ENCODE data around the gene YRDC.

DNA sequence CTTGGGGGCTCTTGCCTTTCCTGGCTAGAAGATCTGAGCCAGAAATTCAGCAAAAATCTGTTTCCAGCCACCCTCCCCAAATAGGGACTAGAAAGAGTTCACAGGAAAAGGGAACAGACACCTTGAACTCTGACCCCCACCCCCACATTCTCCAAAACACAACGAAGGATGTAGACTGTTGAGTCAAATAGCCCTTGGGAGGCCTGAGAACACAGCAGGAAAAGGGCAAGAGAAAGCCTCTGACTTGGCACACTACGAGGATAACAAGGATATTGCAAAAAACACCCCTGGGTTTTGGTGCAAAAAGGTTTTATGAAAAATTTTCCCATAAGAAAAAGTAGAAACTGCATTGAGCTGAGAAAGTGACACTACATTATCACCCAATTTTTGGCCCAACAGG, 1.9 kb upstream of the YRDC start:
- TF ChIP-seq EZH2 (IDR thresholded peaks at IDR 0.05; ENCODE audit: insufficient read depth, poor library complexity, severe bottlenecking) (no peak), EZH2phosphoT487 (IDR thresholded peaks at IDR 0.05; ENCODE audit: insufficient read depth, low read depth) (no peak)

Data from GM23248 (cell line).